Nephron (organoid): ENCODE measurements around the gene ATP6V1C2.
A peak's percentile ranks its signal among the peaks of the same experiment; 100 is the strongest.

Source experiments
- H3K27ac Mint-ChIP-seq, 3 experiments: 2 replicates each; pipeline ENCODE4 v1.8.0; 2020; ENCODE audit warnings: mixed read lengths in 3 of 3, mild to moderate bottlenecking in 2 of 3, moderate library complexity in 1 of 3
- H3K27me3 Mint-ChIP-seq: 2 replicates; pipeline ENCODE4 v1.8.0; 2021; ENCODE audit warnings: low read depth, mild to moderate bottlenecking, moderate library complexity, mixed read lengths
- H3K36me3 Mint-ChIP-seq: 2 replicates; pipeline ENCODE4 v1.8.0; 2020; ENCODE audit warnings: low read depth, mixed read lengths
- H3K4me1 Mint-ChIP-seq: 2 replicates; pipeline ENCODE4 v1.8.0; 2020; ENCODE audit warnings: mixed read lengths
- H3K4me3 Mint-ChIP-seq, 3 experiments: 2 replicates each; pipeline ENCODE4 v1.8.0; 2020; ENCODE audit warnings: mild to moderate bottlenecking in 3 of 3, mixed read lengths in 3 of 3, moderate library complexity in 2 of 3
- H3K9me3 Mint-ChIP-seq: 2 replicates; pipeline ENCODE4 v1.8.0; 2020; ENCODE audit warnings: mixed read lengths
- CTCF ChIP-seq, 3 experiments: fragments of 200-600 bp; sonication (generic); IDR thresholded peaks; one replicate each; pipeline ENCODE4 v1.5.0; 2021; ENCODE audit warnings: antibody characterized with exemption in 3 of 3; ENCODE audit not compliant: unreplicated experiment in 3 of 3

Gene ATP6V1C2

GRCh38 chr2:10792001-10792634 lies 70.7 kb downstream of the ATP6V1C2 start:
- H3K4me1 Mint-ChIP-seq = peaks cover 11% of the 10 kb centered on the region
- no peak for TF ChIP-seq CTCF (IDR thresholded peaks at IDR 0.05; ENCODE audit: unreplicated experiment in 3 of 3)
- no peaks in the 10 kb centered on the region for H3K9me3 Mint-ChIP-seq
- no peak overlapping the region for H3K4me3 Mint-ChIP-seq
- peak overlapping the region; percentile 17 to 25 (median 18) for H3K27ac Mint-ChIP-seq
- no peaks in the 10 kb centered on the region for H3K27me3 Mint-ChIP-seq
- H3K36me3 Mint-ChIP-seq = peaks cover 87% of the 10 kb centered on the region

GRCh38 chr2:10792660-10793400 lies 71.4 kb downstream of the ATP6V1C2 start:
- no peak for TF ChIP-seq CTCF (IDR thresholded peaks at IDR 0.05; ENCODE audit: unreplicated experiment in 3 of 3)
- Mint-ChIP-seq H3K4me1 (peaks cover 11% of the 10 kb centered on the region), H3K9me3 (no peaks in the 10 kb centered on the region), H3K36me3 (peaks cover 85% of the 10 kb centered on the region), H3K27ac (peak overlapping the region; percentile 17 to 25 (median 18)), H3K4me3 (no peak overlapping the region), H3K27me3 (no peaks in the 10 kb centered on the region)

- Mint-ChIP-seq H3K9me3 (no peaks in the 10 kb centered on the region), H3K4me1 (peaks cover 14% of the 10 kb centered on the region), H3K27ac (peak overlapping the region in 1 of 3 experiments; percentile 31), H3K27me3 (no peaks in the 10 kb centered on the region), H3K4me3 (no peak overlapping the region), H3K36me3 (peaks cover 81% of the 10 kb centered on the region)
- TF ChIP-seq CTCF (IDR thresholded peaks at IDR 0.05; ENCODE audit: unreplicated experiment in 3 of 3) = no peak
Measured at GRCh38 chr2:10793816-10794215, 72.4 kb downstream of the ATP6V1C2 start.

GRCh38 chr2:10794876-10795275 lies 73.4 kb downstream of the ATP6V1C2 start:
- Mint-ChIP-seq H3K4me3 (no peak overlapping the region), H3K36me3 (peaks cover 77% of the 10 kb centered on the region), H3K9me3 (no peaks in the 10 kb centered on the region), H3K27ac (peak overlapping the region in 1 of 3 experiments; percentile 59), H3K4me1 (peaks cover 16% of the 10 kb centered on the region), H3K27me3 (no peaks in the 10 kb centered on the region)
- TF ChIP-seq CTCF (IDR thresholded peaks at IDR 0.05; ENCODE audit: unreplicated experiment in 3 of 3) = no peak

- Mint-ChIP-seq H3K9me3 (no peaks in the 10 kb centered on the region), H3K4me3 (no peak overlapping the region), H3K4me1 (peaks cover 16% of the 10 kb centered on the region), H3K36me3 (peaks cover 70% of the 10 kb centered on the region), H3K27me3 (no peaks in the 10 kb centered on the region), H3K27ac (no peak overlapping the region)
- no peak for TF ChIP-seq CTCF (IDR thresholded peaks at IDR 0.05; ENCODE audit: unreplicated experiment in 3 of 3)
Measured at GRCh38 chr2:10795508-10796046, 74.1 kb downstream of the ATP6V1C2 start.
